Measurements from ENCODE around the gene OLFML2B. TPM values are rescaled to one million over a fixed set of nuclear protein-coding genes. Genes with fewer than 3 reads are reported as not detected.

Gene OLFML2B
- total RNA-seq, 2 donors from 2014 or later, result 1.6 to 4.9 TPM

GRCh38 chr1:161948435-161948834, 75.2 kb downstream of the OLFML2B start:
- no peak for DNase-seq
- intact Hi-C loops (cut with DNase I), result no loop called here
- Histone ChIP-seq H3K27ac (no peak overlapping the region), H3K4me1 (no peaks in the 10 kb centered on the region), H3K36me3 (replicated peaks in 1 of 2; ENCODE audit: insufficient read depth in 1 of 2, low read depth in 2 of 2) (peaks cover 0 to 4% of the 10 kb centered on the region in 2 donors), H3K4me3 (no peak overlapping the region), H3K9me3 (no peaks in the 10 kb centered on the region), H3K27me3 (no peaks in the 10 kb centered on the region)
- WGBS, 2 donors, result 71 to 91% methylated on average over 4 of the region's 4 CpGs
- TF ChIP-seq POLR2A (IDR thresholded peaks at IDR 0.05) (no peak), CTCF (IDR thresholded peaks at IDR 0.05) (no peak)
- ATAC-seq, result no peak

- Histone ChIP-seq H3K4me1 (no peaks in the 10 kb centered on the region), H3K4me3 (no peak overlapping the region), H3K36me3 (replicated peaks in 1 of 2; ENCODE audit: insufficient read depth in 1 of 2, low read depth in 2 of 2) (peaks cover 0 to 4% of the 10 kb centered on the region in 2 donors), H3K9me3 (no peaks in the 10 kb centered on the region), H3K27me3 (no peaks in the 10 kb centered on the region), H3K27ac (no peak overlapping the region)
- WGBS, 2 donors, result 90 to 93% methylated on average over 5 of the region's 5 CpGs
- no peak for TF ChIP-seq CTCF (IDR thresholded peaks at IDR 0.05)
- no peak for TF ChIP-seq POLR2A (IDR thresholded peaks at IDR 0.05)
- DNase-seq (no peak), ATAC-seq (no peak)
- intact Hi-C loops (cut with DNase I), result no loop called here
Observed at GRCh38 chr1:161946071-161946987, 77.3 kb downstream of the OLFML2B start.

GRCh38 chr1:161945306-161946060, 78.2 kb downstream of the OLFML2B start:
- 78 to 85% methylated on average over 3 of the region's 3 CpGs for WGBS, 2 donors
- intact Hi-C loops (cut with DNase I), result no loop called here
- peaks cover 0 to 4% of the 10 kb centered on the region in 2 donors for H3K36me3 ChIP-seq (replicated peaks in 1 of 2; ENCODE audit: insufficient read depth in 1 of 2, low read depth in 2 of 2)
- DNase-seq (no peak), ATAC-seq (no peak)
- H3K4me1 ChIP-seq, result no peaks in the 10 kb centered on the region
- H3K27ac ChIP-seq, result no peak overlapping the region
- H3K4me3 ChIP-seq, result no peak overlapping the region
- TF ChIP-seq POLR2A (IDR thresholded peaks at IDR 0.05) (no peak), CTCF (IDR thresholded peaks at IDR 0.05) (no peak)
- no peaks in the 10 kb centered on the region for H3K9me3 ChIP-seq
- H3K27me3 ChIP-seq, result no peaks in the 10 kb centered on the region

- H3K27me3 ChIP-seq, result no peaks in the 10 kb centered on the region
- no peak overlapping the region for H3K27ac ChIP-seq
- ATAC-seq (no peak), DNase-seq (no peak)
- peaks cover 0 to 4% of the 10 kb centered on the region in 2 donors for H3K36me3 ChIP-seq (replicated peaks in 1 of 2; ENCODE audit: insufficient read depth in 1 of 2, low read depth in 2 of 2)
- H3K4me3 ChIP-seq, result no peak overlapping the region
- WGBS, 2 donors, result 90% methylated on average over 2 of the region's 2 CpGs
- no peaks in the 10 kb centered on the region for H3K9me3 ChIP-seq
- TF ChIP-seq POLR2A (IDR thresholded peaks at IDR 0.05) (no peak), CTCF (IDR thresholded peaks at IDR 0.05) (no peak)
- no peaks in the 10 kb centered on the region for H3K4me1 ChIP-seq
- intact Hi-C loops (cut with DNase I), result no loop called here
Observed at GRCh38 chr1:161944381-161944780, 79.3 kb downstream of the OLFML2B start.
